ENCODE results near the gene ZNF813.

The ZNF813 gene

DNA sequence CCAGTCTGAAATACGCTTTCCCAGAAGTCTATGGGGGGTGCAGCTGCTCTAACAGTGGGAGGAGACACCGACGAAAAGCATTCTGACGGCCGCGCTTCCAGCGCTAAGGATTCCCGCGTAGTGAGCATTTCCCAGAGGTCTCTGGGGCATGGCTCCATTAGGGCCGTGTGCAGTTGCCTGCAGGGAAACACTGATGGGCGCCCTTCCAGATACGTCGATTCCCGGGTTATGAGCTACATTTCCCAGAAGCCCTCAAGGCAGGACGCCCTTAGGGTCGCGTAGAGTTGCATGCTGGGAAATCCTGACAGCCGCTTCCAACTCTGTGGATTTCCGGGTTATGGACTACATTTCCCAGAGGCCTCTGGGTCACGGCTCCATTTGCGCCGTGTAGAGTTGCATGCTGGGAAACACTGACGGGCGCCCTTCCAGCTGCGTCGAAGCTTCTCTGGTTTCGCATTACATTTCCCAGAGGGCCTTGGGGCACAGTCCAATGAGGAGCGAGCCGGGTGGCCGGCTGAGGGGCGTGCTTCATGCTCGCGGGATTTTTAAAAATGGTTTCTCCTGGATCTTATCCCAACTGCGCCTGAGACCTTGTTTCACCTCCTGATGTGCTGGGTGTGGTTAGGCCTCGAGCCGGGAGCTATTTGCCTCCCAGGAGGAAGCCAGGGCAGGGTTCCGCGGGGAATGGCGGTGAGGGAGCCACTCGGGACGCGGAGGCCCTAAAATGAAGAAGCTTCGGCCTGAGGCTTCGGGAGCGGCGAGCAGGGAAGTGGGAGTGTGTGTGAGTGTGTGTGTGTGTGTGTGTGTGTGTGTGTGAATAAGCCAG is 53.2 kb downstream of the ZNF813 start:
- peak; percentile 95 for DNase-seq (ENCODE audit: low read depth)

GRCh38 chr19:53521373-53522202 is 54.1 kb downstream of the ZNF813 start:
- DNase-seq (ENCODE audit: low read depth) = no peak

- DNase-seq (ENCODE audit: low read depth) = no peak
These were observed 58.4 kb downstream of the ZNF813 start for GRCh38 chr19:53525922-53526321.

DNA sequence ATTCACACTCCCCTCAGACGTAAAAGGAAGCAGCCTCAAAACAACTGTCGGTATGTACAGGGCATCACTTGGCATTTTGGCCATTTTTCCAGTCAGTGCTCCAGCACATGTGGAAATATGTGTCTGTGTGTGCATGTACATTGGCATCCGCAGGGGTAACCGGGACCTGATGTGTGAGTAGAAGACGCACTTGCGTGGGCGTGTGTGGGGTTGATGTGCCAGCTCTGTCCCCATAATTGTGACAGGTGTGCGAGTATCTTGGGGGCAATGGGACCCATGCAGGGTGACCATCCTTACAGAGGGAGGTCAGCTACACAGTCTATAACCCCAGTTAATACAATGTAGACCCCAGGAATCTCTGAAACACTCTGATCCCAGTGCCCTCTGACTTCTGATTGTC is 63.1 kb downstream of the ZNF813 start:
- no peak for DNase-seq (ENCODE audit: low read depth)

DNA sequence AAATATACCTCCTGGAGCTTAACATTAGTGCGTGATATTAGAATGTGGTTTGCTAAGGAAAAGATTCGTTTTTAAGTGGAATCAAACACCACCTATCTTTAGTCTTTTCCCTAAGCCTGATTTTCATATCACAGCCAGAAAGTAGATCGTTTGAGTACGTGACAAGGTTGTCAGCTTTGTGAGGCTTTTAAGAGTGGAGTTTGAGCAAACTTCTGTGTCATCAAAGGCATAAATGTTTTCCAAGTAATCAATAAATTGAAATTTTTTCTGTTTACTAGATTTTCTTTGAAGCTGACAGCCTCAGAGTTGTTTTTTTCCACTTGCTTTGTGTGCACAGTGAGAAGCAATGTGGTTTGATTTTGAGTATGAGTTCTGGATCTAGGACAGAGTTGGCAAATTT is 63.9 kb downstream of the ZNF813 start:
- DNase-seq (ENCODE audit: low read depth) = no peak

GRCh38 chr19:53532362-53532761 is 64.8 kb downstream of the ZNF813 start:
- DNase-seq (ENCODE audit: low read depth) = no peak

DNA sequence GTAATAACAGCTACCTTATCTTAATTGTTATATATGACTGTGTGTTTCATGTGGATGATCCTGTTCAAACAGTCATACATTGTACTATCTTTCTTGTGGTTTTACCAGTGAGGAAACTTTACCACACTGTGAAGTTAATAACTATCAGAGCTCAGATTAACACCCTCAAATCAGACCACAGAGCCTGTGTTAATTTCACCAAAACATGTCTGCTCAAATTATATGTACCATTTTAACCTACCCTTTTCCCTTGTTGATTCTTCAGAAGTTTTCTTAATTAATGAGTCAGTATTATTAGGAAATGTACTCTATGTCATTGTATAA is 68.7 kb downstream of the ZNF813 start:
- no peak for DNase-seq (ENCODE audit: low read depth)

DNA sequence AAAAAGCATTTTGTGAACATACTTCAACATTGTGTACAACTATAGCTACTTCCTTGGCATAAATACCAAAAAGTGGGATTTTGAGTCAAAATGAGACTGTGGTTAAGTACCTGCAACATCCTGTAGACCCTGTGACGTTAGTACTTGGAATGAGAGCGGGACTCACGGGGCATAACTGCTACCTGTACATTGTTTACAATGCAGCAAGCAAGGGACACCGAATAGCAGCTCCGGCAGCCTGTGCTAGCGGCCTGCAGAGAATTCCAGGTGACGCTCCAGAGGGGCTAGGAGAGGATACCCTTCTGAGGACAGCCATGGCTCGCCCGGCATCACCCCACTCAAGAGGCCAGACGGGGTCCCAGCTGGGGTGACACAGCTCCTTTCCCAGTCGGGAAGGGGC is 69.6 kb downstream of the ZNF813 start:
- no peak for DNase-seq (ENCODE audit: low read depth)

DNA sequence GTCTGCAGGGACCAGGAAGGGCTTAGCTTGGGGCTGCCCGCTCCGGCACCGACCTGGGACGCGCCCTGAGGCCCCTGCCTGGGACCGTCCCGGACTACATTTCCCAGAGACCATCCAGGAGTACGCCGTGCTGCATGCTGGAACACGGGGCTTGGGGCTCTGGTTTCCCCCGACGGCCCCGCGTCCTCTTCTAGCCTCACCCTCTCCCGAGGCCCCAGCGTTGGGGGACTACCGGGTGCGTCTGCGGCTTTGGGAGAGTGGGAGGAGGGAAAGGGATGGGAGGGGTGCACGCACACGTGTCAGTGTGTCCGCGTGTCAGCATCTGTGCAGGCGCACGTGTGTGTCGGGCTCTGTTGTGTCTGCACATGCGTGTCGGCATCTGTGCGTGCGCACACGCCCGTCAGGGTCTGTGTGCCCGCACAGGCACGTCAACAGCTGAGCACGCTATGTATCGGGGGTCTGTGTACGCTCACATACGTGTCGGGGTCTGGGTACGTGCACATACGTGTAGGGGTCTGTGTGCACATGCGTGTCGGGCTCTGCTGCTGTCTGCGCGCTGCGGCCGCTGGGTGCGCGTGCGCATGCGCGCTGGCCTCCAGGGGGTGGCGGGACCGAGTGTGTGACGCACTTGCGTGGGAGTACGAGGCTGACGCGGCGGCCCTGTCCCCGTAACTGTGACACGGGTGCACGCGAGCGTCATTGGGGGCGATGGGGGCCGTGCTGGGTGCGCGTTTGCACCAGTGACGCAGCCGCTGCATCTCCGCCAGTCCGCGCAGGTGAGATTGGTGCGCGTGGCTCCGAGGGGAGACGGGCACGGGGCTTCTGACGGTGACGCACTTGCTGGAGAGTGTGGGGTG is 70.2 kb downstream of the ZNF813 start, which contains the start of gene ZNF331:
TSS of gene ZNF331 (plus strand) at position 625 of the 857 bp plus-strand sequence. CDS start 31,232 bp downstream, outside the sequence.
- DNase-seq (ENCODE audit: low read depth) = no peak

DNA sequence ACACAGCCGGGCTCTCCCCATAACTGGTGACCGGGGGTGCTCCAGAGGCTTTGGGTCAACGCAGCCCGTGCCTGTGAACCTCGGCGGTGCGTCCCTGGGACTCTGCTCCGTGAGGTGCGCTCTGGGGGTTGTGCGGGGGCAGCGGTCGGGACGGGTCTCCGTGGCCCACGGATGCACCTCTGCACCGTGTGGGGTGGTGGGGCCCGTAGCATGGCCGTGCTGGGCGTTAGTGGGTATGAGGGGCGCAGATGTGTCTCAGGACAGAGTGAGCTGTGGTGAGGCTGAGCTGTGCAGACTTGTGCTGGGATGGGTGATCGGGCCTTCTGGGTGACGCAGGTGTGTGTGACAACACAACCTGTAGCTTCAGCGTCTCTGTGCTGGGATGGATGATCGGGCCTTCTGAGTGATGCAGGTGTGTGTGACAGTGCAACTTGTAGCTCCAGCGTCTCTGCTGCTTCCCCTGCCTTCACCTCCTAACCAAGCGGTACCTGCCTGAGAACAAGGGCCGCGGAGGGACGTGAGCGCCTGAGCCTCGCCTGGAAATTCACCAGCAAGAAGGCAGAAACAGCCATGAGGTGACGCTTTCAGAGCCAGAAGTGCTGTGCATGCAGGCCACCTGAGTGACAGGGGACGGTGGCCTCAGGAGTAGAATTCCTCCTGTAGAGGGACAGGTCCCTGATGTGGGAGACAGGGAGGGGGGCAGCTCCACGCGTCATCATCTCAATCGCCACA is 71.0 kb downstream of the ZNF813 start:
- no peak for DNase-seq (ENCODE audit: low read depth)

DNA sequence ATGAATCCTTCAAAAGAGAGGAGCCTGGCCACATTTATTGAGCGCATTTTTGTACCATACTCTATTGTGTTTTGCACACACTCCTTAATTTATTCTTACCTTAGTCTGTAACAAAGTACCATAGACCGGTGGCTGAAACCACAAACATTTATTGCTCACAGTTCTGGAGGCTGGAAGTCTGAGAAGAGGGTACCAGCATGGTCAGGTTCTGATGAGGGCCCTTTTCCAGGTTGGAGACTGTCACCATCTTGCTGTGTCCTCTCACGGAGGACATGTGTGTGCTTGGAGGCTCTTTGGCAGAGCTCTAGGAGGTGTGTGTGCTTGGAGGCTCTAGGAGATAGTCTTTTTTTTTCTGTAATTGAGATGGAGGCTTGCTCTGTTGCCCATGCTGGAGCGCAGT is 72.6 kb downstream of the ZNF813 start:
- DNase-seq (ENCODE audit: low read depth) = no peak

- no peak for DNase-seq (ENCODE audit: low read depth)
These were observed 74.4 kb downstream of the ZNF813 start for GRCh38 chr19:53541971-53542370.

DNA sequence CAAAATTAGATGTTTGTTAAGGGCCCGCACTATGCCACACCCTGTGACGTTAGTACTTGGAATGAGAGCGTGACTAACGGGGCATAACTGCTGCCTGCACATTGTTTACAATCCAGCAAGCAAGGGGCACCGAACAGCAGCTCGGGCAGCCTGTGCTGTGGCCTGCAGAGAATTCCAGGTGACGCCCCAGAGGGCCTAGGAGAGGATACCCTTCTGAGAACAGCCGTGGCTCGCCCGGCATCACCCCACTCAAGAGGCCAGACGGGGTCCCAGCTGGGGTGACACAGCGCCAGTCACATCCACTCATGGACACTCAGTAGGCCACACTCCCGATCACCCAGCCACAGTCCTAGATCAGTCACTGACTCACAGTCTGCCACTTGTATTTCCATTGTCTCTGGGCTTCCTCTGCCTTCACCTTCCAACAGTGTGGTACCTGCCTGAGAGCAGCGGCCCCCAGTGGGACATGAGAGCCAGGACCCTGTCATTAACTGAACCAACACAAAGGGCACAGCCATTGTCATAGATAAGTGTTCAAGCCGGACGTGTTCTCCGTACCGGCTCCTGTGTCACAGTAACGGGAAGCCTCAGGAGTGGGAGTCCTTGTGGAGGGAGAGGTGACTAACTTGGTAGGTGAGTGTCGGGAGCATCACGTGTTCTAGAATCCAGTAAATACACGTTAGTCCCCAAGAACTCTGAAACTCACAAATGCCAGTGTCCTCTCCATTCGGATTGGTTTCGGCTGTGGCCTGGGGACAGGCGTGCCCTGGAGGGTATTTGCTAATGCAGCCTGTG is 77.9 kb downstream of the ZNF813 start:
- DNase-seq (ENCODE audit: low read depth) = peak; percentile 95

All from HS-27A (cell line).